Measurements from ENCODE around the gene CXCL16. TPM values are rescaled to one million over a fixed set of nuclear protein-coding genes. Genes with fewer than 3 reads are reported as not detected.
"Not testable (repeated sequence)": the region's sequence is repeated elsewhere in the genome, so short reads cannot be mapped to it uniquely, and the experiment has no call there.

The CXCL16 gene
- total RNA-seq, 4 donors from 2014 or later, result 15.2 to 28.2 (median 19.5) TPM

GRCh38 chr17:4719146-4719545 lies 20.6 kb downstream of the CXCL16 start:
- no peak for DNase-seq
- intact Hi-C loops (cut with DNase I), result no loop called here
- Histone ChIP-seq H3K9me3 (no peaks in the 10 kb centered on the region), H3K4me1 (peaks cover 0 to 16% (median 4%) of the 10 kb centered on the region in 3 donors), H3K27ac (no peak overlapping the region), H3K27me3 (no peaks in the 10 kb centered on the region), H3K4me3 (no peak overlapping the region), H3K36me3 (peaks cover 0 to 50% (median 7%) of the 10 kb centered on the region in 3 donors)
- 49 to 67% methylated on average over 2 to 3 of the region's 10 CpGs for WGBS, 2 donors
- no peak for TF ChIP-seq CTCF (IDR thresholded peaks at IDR 0.05)
- no peak for TF ChIP-seq POLR2A (IDR thresholded peaks at IDR 0.05)

- Histone ChIP-seq H3K4me3 (no peak overlapping the region), H3K4me1 (peaks cover 0 to 21% (median 4%) of the 10 kb centered on the region in 3 donors), H3K27me3 (no peaks in the 10 kb centered on the region), H3K27ac (no peak overlapping the region), H3K9me3 (no peaks in the 10 kb centered on the region), H3K36me3 (peaks cover 0 to 50% (median 7%) of the 10 kb centered on the region in 3 donors)
- TF ChIP-seq POLR2A (IDR thresholded peaks at IDR 0.05) (no peak), CTCF (IDR thresholded peaks at IDR 0.05) (no peak)
- DNase-seq, result no peak
- WGBS, 2 donors, result 88 to 99% methylated on average over 9 to 13 of the region's 13 CpGs
- intact Hi-C loops (cut with DNase I), result no loop called here
These were observed 21.5 kb downstream of the CXCL16 start for GRCh38 chr17:4718276-4718675.

GRCh38 chr17:4717791-4718190 lies 21.9 kb downstream of the CXCL16 start:
- H3K9me3 ChIP-seq, result no peaks in the 10 kb centered on the region
- TF ChIP-seq CTCF (IDR thresholded peaks at IDR 0.05), result no peak
- TF ChIP-seq POLR2A (IDR thresholded peaks at IDR 0.05), result no peak
- no peak overlapping the region for H3K27ac ChIP-seq
- no peak overlapping the region for H3K4me3 ChIP-seq
- no peak for DNase-seq
- H3K27me3 ChIP-seq, result no peaks in the 10 kb centered on the region
- 85% methylated on average over 15 of the region's 17 CpGs; no CpG with 5 or more reads in 1 of the 2 donors for WGBS, 2 donors
- H3K36me3 ChIP-seq, result peaks cover 0 to 50% (median 7%) of the 10 kb centered on the region in 3 donors
- intact Hi-C loops (cut with DNase I), result no loop called here
- H3K4me1 ChIP-seq, result peaks cover 0 to 24% (median 4%) of the 10 kb centered on the region in 3 donors

GRCh38 chr17:4716081-4716480 lies 23.6 kb downstream of the CXCL16 start:
- TF ChIP-seq POLR2A (IDR thresholded peaks at IDR 0.05) (no peak), CTCF (IDR thresholded peaks at IDR 0.05) (no peak)
- 96 to 98% methylated on average over 4 to 5 of the region's 10 CpGs for WGBS, 2 donors

GRCh38 chr17:4715063-4715744 lies 24.5 kb downstream of the CXCL16 start:
- no peak for DNase-seq
- intact Hi-C loops (cut with DNase I), result no loop called here
- TF ChIP-seq POLR2A (IDR thresholded peaks at IDR 0.05), result no peak
- TF ChIP-seq CTCF (IDR thresholded peaks at IDR 0.05), result no peak
- H3K36me3 ChIP-seq, result peaks cover 0 to 44% (median 7%) of the 10 kb centered on the region in 3 donors
- peak overlapping the region in 1 of 4 donors; percentile 6 for H3K4me3 ChIP-seq
- H3K9me3 ChIP-seq, result no peaks in the 10 kb centered on the region
- H3K4me1 ChIP-seq, result peaks cover 5 to 40% (median 15%) of the 10 kb centered on the region in 3 donors
- peak overlapping the region in 2 of 4 donors; percentile 44 to 50 for H3K27ac ChIP-seq
- H3K27me3 ChIP-seq, result no peaks in the 10 kb centered on the region
- 57 to 83% methylated on average over 1 to 3 of the region's 11 CpGs for WGBS, 2 donors

More at GRCh38 chr17:4716081-4716480, 23.6 kb downstream of the CXCL16 start:
- Histone ChIP-seq H3K36me3 (peaks cover 0 to 50% (median 7%) of the 10 kb centered on the region in 3 donors), H3K27ac (no peak overlapping the region), H3K27me3 (no peaks in the 10 kb centered on the region), H3K4me1 (peaks cover 2 to 34% (median 13%) of the 10 kb centered on the region in 3 donors), H3K4me3 (no peak overlapping the region), H3K9me3 (no peaks in the 10 kb centered on the region)
- intact Hi-C loops (cut with DNase I), result no loop called here
- DNase-seq, result no peak

- 59 to 72% methylated on average over 4 to 7 of the region's 15 CpGs for WGBS, 2 donors
- H3K4me1 ChIP-seq, result peaks cover 5 to 47% (median 15%) of the 10 kb centered on the region in 3 donors
- not testable (repeated sequence) for H3K9me3 ChIP-seq
These were observed 25.2 kb downstream of the CXCL16 start for GRCh38 chr17:4714340-4715062.

More at GRCh38 chr17:4714340-4715062, 25.2 kb downstream of the CXCL16 start:
- DNase-seq; H3K27me3 ChIP-seq; intact Hi-C loops (cut with DNase I): not testable (repeated sequence)
- Histone ChIP-seq H3K4me3 (peak overlapping the region in 1 of 4 donors; percentile 6), H3K36me3 (peaks cover 0 to 37% (median 7%) of the 10 kb centered on the region in 3 donors), H3K27ac (peak overlapping the region in 2 of 4 donors; percentile 44 to 50)
